22Rv1 (cell line): Measurements from ENCODE around the gene VIM.

ENCODE experiments used
- H3K27ac ChIP-seq: fragments of 450-650 bp; 2 replicates; pipeline ENCODE4 v1.5.1; 2017
- CTCF ChIP-seq: fragments of 450-650 bp; IDR thresholded peaks from 2 replicates; pipeline ENCODE4 v1.5.1; 2017; ENCODE audit warnings: mild to moderate bottlenecking
- ZFX ChIP-seq: fragments of 450-650 bp; IDR thresholded peaks from 2 replicates; pipeline ENCODE4 v1.6.1; 2017; ENCODE audit warnings: antibody characterized with exemption, borderline replicate concordance

The VIM gene

GRCh38 chr10:17210361-17210760 is 17.7 kb upstream of the VIM start:
- TF ChIP-seq CTCF (no peak), ZFX (no peak)
- H3K27ac ChIP-seq, result no peak overlapping the region

- TF ChIP-seq CTCF (no peak), ZFX (no peak)
- H3K27ac ChIP-seq, result no peak overlapping the region
Measured at GRCh38 chr10:17212802-17213221, 15.2 kb upstream of the VIM start.

GRCh38 chr10:17213646-17214349 is 14.2 kb upstream of the VIM start:
- H3K27ac ChIP-seq, result no peak overlapping the region
- TF ChIP-seq CTCF (no peak), ZFX (no peak)

- H3K27ac ChIP-seq, result no peak overlapping the region
- no peak for TF ChIP-seq CTCF
- no peak for TF ChIP-seq ZFX
Measured at GRCh38 chr10:17214526-17214925, 13.5 kb upstream of the VIM start.

GRCh38 chr10:17214971-17215781 is 12.9 kb upstream of the VIM start:
- H3K27ac ChIP-seq, result no peak overlapping the region
- TF ChIP-seq CTCF (no peak), ZFX (no peak)

GRCh38 chr10:17215782-17216122 is 12.3 kb upstream of the VIM start:
- TF ChIP-seq CTCF, result no peak
- no peak for TF ChIP-seq ZFX
- no peak overlapping the region for H3K27ac ChIP-seq

- TF ChIP-seq CTCF (no peak), ZFX (no peak)
- H3K27ac ChIP-seq, result no peak overlapping the region
Measured at GRCh38 chr10:17216217-17216900, 11.7 kb upstream of the VIM start.
